Femur (tissue), 1 donor: ENCODE data around the gene IFI44L.

Experiments
- DNase-seq: peaks from one replicate; pipeline ENCODE4 v3.0.0-alpha.2; 2017

The IFI44L gene

DNA sequence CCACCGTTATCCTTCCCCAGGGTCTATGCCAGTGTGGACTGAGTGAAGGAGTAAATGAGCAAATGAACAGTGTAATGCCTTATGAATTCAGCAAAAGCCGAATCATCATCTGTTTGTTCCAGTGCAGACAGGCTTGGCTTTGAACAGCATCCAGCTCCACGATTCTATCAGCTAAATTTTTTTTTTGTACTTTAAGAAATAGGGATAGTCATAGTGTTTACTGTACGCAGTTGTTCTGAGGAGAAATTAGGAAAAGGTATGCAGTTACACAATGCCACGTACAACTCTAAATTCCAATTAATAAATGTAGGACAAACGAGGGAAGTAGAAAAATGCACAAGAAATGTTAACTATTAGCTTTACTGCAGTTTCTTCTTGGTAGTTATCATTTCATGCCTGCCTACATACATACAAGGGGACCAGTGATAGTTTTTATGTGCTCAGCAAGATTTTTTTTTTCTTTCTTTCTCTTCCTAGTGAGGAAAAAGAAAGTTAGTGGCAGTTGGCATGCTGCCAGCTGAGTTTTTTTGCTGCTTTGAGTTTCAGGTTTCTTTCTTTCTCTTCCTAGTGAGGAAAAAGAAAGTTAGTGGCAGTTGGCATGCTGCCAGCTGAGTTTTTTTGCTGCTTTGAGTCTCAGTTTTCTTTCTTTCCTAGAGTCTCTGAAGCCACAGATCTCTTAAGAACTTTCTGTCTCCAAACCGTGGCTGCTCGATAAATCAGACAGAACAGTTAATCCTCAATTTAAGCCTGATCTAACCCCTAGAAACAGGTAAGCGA lies at the start of gene IFI44L:
Gene IFI44L, plus strand, starts transcription at position 646 of the 777 bp plus-strand sequence. CDS start 7,468 bp downstream, outside the sequence.
- peak; percentile 54 for DNase-seq

DNA sequence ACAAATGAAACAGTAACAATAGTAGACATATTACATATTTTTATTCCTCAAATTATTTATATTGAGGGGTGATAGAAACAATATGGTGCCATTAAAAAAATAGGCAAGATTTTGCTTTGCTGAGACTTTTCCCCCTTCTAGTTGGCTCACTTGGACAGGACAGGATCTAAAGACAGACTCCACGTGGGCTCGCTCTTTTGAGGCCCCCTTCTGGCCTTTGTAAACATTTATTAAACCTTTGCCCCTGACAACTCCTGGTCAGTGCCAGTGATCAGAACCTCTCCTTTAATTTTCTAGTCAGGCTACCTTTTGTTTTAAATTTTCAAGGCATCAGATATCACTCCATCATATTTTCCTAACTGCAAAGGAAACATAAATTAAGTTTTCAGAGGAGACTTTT lies 49.7 kb upstream of the IFI44L start:
- no peak for DNase-seq

DNA sequence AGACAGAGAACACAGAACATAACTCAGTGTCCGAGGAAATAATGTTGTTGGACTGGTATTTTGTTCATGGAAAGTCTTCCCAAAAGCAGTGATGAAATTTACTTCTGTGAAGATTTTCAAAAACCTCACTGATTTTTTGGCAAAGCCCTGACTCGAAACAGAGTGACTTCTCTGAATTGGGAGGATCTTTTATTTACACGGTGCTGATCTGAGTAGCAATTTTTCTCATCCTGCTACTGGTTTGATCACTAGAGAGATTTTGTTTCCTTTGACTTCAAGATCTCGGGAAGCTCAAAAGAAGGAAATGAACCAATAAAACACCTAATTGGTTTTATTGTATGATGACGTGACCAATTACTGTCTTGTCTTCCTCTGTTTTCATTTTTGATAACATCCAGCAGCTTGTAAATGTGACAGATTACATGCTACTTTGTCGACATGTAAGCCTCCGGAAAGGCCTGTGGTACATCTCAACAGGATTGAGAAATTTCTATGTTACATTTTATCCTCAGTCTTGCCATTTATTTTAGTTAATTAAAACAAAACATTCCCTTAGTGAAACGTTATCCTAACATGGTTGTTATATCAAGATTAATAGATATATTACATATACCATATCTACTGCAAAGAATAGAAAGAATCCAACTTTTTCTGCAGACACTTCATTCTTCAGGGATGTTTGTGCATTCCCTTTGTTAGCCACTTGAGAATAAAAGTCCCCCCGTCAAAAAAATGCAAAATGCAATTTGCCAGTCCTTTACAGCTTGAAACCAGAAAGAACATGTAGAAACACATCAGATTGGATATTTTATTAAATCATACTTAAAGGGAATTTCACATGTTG lies 42.8 kb upstream of the IFI44L start:
- no peak for DNase-seq

DNA sequence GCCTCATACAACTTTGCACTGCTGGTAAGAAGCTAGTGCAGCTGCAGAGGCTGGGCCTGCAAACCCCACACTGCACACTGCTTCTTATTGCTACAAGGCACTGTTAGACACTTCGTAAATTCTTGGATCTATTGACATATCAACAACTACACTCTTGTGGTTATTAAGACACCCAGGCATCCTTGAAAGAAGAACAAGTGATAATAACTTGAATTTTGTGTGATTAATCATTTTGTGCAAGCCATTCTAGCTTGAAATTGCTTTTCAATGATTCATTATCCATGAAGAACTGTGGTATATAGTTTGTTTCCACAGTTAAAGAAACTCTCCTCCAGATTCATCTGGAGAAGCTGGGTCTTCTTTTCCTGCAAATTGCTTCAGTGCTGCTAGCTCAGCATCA lies 33.7 kb upstream of the IFI44L start:
- no peak for DNase-seq

DNA sequence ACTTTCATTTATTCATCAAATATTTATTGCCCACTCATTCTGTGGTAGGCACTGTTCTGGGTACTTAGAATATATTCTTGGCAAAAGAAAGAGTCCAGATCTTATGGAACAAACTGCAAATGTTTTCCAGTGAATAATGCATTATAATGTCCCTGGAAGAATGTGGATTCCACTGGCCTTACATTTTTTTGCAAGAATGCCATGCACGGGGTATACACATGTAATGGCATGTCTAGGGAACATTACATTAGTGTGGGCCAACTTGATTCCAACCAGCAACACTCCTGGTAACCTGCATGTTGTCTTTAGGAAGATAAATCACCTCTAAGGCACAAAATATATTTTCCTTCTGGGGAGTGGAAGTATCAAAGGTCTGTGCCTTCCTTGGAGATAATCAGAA lies 33.0 kb upstream of the IFI44L start:
- no peak for DNase-seq

DNA sequence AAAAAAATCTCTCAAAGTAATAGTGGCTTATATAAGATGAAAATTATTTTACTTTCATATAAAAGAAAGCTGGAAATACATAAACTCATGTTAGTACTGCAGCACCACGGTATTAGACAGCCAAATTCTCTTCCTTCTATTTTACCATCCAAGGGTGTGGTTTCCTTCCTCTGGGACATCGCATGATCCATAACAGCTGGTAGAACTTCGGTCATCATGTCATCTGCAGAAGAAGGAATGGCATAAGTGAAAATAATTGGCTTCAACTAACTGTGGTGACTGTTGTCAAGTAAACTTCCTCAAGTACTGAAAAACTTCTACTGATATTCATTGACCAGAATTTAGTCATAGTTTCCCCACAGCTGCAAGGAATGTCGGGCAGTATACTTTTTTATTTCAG lies 28.3 kb upstream of the IFI44L start:
- no peak for DNase-seq

DNA sequence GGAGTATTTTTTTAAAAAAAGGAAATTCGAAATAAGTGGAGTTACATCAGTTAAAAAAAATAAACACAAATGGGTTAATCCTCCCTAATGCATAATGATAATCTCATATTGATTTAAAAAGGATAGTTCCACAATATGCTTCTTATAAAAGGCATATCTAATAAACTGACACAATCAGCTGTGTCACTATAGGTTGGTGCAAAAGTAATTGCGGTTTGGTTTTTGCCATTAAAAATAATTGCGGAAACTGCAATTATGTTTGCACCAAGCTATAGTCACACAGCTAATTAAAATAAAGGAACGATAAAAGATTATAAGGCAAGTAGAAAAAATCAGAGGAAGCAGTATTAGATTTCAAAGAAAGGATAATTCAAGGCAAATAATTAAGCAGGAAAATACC lies 21.0 kb upstream of the IFI44L start:
- no peak for DNase-seq

DNA sequence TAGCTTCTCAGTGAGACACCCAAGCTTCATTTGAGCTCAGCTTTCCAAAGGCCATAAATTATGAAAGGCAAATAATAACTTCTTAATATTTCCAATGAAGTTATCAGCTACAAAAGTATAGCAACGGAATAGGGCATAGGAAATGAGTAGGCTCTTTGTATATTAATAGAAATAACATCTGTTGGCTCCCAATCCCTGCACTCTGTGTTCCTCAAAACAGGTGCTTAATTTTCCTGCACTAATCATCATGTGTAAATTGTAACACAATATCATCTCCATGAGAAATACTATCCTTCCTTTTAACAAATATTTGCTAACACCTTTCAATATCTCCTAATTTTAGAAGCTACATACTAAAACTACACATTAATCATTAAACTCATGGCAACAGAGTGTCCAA lies 19.2 kb upstream of the IFI44L start:
- DNase-seq = no peak

DNA sequence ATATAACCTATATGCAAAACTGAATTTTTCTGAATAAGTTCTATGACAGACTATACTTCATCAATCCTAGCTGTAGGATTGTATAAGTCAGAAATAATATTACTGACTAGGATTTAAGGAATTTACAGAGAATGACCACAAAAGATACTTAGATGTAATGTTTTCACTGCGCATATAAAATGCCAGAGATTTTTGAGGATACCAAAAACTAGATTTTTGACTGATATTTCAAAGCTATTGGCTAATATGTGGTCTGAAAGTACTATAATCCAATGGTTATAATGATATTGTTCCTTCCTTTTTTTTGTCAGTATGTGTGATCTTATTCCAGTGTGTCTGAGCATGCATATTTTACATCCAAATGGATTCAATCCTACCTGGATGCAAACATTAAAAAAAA lies 17.0 kb upstream of the IFI44L start:
- no peak for DNase-seq

DNA sequence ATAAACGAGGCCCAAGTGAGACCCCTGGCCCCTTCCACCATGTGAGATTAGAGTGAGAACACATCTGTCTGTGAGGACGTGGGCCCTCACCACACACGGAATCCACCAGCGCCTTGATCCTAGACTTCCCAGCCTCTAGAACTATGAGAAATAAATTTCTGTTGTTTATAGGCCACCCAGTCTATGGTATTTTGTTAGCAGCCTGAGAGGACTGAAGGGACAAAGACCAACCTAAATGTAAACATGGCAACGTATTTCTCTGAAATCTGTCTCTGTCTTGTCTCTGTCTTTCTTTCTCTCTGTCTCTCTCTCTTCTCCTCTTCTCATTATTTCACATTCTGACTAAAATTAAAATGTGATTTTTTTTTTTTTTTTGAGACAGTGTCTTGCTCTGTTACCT lies 15.6 kb upstream of the IFI44L start:
- DNase-seq = no peak

DNA sequence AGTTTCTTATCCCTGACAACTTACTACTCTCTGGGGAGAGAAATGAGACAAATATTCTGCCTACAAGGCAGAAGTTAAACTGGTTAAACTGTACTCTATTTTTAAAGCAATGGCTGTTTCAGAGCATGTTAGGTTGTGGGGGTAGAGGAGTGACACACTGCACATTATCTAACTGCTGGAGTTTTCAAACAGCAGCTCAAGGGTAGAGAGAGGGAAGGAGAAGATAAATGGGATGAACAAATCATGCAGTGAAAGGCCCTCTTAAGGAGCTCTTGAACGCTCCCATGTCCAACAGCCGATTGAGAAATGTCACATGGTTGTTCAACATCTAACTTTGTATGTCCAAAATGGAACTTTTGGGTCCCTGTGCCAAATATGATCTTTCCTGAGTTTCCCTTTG lies 14.0 kb upstream of the IFI44L start:
- no peak for DNase-seq

DNA sequence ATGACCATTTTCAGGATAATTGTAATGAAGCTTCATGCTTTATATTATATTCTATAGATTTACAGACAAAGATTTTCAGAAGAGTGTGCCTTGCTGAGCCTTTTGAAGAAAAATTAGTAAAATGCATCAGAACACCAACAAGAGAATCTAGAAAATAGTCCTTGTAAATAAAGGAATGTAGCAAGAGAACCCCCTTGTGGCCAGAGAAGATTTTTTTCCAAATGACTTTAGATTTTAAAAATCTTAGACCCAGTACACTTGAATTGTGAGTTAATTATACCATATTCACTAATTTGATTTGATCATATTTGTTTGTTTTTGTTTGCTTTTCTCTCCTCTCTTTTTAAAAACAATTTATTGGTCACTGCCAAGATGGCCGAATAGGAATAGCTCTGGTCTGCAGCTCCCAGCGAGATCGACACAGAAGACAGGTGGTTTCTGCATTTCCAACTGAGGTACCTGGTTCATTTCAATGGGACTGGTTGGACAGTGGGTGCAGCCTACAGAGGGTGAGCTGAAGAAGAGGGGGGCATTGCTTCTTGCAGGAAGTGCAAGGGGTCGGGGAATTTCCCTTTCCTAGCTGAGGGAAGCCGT lies 12.8 kb upstream of the IFI44L start:
- no peak for DNase-seq

DNA sequence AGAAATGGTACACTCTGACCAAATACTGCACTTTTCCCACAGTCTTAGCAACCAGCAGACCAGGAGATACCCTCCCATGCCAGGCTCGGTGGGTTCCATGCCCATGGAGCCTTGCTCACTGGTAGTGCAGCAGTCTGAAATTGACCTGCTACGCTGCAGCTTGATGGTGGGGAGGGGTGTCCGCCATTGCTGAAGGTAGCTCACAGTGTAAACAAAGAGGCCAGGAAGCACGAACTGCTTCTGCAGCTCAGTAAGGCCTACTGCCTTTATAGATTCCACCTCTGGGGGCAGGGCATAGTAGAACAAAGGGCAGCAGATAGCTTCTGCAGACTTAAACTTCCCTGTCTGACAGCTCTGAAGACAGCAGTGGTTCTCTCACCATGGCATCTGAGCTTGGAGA lies 12.3 kb upstream of the IFI44L start:
- no peak for DNase-seq

DNA sequence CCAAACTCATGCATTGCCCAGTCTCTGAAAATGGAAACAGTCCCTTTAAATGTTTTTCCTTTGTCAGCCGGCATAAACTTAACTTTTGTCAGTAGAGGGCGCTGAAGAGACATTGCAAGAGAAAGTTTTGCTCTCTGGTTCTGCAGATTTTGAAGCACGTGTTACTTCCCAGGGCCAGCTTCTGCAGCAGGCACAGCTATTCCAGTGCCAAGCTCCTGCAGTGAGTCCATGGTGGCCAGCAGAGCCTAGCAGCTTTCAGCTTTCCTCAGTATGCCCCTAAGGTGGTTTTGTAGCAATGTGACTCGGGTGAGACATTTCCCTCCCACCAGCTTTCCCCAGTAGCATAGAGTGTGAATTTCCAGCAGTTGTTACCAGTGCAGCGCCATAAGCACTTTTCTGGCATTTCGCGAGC lies 2.6 kb upstream of the IFI44L start:
- peak; percentile 69 for DNase-seq

DNA sequence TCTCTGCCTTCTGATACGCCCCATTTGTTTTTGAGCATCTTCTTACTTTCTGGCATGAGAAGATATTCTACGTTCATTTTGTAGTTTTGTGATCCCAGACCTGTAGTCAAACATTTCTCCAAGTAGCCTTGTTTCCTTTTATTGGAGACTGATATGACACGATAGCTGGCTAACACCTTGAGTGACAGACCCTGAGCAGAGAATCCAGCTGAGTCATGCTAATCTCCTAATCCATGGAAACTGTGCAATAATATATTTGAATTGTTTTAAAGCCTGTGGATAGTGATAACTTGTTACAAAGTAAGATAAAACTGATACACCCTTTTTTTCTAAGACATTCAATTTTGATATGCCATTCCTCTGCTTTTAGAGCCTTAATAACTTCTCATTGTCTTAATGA lies 1.2 kb upstream of the IFI44L start:
- no peak for DNase-seq

DNA sequence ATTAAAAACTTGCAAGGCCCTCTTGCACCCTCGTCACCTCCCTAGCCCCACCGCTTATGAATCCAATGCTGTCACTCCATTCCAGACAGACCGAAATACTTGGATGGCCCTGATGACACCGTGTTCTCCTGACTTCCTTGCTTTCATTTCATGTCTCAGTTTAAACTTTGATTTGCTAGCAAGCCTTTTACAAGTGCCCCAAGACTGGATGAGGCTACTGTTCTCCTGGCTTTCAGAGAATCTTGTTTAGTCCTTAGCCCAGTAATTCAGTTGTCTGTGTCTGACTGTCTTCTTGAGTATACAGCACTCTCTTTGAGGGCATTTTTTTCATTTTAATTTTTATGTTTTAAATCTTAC lies 824 bp upstream of the IFI44L start:
- no peak for DNase-seq

DNA sequence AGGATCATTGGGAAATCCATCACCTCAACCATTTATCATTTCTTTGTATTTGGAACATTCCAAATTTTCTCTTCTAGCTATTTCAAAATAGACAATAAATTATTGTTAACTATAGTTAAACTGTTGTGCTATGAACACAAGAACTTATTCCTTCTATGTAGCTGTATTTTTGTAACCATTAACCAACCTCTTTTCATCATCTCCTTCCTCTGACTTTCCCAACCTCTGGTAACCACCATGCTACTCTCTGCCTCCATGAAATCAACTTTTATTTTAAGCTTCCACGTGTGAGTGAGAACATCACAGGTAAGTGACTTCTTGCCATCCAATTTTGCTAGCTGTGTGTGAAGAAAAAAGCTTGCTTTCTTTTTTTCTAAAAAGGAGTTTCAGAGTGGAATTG lies 418 bp downstream of the IFI44L start:
- no peak for DNase-seq

DNA sequence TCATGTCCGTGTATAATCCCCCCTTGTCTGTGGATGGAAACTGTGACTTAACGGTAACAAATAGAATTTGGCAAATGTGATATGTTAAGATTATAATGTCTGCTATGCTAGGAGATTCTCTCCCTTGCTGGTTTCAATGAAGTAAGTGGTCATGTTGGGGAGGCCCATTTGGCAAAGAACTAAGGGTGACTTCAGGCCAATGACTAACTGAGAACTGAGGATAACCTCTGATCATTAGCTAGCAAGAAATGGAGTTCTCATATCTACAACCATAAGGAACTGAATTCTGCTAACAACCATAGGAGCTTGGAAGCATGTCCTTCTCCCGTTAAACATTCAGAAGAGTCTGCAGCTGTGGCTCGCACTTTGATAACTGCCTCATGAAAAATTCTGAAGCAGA lies 2.3 kb downstream of the IFI44L start:
- no peak for DNase-seq

DNA sequence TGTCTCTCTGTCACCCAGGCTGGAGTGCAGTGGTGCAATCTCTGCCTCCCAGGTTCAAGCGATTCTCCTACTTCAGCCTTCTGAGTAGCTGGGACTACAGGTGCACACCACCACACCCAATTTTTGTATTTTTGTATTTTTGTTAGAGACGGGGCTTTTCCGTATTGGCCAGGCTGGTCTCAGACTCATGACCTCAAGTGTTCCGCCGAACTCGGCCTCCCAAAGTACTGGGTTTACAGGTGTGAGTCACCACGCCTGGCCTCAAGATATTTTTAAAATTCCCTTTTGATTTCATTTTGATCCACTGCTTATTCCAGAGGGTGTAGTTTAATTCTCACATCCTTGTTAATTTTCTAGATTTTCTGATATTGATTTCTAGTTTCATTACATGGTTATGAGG lies 3.8 kb downstream of the IFI44L start:
- DNase-seq = no peak

DNA sequence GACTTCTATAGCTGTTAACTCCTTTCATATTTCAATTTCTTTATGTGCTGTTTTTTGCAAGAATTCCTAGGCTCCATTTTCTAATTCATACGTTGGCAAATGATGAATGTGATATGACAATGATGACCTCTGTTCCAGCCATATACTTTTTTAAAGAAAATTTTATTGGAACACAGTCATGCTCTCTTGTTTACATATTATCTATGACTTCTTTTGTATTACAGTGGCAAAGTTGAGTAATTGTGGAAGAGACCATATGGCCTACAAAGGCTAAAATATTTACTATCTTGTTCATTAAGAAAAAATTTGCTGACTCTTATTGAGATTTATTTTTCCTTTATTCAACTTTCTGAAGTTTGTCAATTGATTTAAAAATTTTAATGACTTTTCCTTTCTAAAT lies 7.1 kb downstream of the IFI44L start:
- DNase-seq = no peak

DNA sequence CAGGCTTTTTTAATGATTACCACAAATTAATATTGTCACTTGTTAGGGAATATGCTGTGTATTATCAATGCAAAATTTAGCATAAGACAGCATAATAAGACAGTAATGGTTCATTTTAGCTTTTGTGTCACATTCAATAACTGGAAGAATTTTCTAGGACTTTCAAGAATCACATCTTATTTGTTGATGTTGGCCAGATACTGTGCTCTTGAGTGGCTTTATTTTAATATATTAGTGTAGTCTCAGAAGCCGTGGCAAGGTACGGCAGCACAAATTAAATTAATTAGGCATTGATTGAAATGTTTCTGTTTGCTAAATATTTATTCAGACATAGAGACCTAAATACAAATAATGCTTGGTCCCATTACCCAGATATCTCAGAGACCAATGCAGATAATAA lies 10.4 kb downstream of the IFI44L start:
- DNase-seq = no peak

DNA sequence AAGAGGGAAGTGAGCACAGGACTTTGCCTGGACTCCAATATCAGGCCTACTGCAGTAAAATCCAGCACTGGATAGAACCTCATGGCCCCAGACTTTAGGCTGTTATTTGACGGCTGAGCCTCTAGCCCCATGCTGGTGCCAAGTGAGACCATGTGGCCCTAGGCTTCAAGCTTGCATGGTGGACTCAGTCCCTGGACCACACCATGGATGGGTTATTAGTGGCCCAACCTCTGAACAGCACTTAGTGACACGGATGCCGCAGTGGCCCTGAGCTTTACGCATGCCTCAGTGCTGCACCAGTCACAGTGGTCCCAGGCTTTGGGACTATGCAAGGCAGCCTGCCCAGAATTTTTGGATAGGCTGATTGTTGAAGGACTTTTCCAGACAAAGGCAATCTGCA lies 13.0 kb downstream of the IFI44L start:
- no peak for DNase-seq

DNA sequence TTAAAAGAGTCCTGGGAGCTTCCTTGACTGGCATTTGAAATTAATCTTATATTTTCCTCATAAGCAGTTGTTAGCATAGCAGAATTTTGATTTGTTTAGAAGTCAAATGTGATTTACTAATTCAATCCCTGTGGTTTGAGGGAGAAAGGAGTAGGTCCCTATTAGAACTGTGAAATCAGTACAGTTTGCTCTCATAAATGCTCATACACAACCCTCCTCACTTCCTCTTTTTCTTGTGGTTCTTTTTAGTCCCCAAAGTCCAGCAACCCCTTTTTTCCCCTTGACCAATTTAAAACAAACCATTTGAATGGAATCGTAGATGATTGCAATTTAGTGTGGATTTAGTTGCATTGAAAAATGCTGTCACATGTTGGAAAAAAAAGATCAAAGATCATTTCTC lies 20.2 kb downstream of the IFI44L start:
- DNase-seq = no peak

DNA sequence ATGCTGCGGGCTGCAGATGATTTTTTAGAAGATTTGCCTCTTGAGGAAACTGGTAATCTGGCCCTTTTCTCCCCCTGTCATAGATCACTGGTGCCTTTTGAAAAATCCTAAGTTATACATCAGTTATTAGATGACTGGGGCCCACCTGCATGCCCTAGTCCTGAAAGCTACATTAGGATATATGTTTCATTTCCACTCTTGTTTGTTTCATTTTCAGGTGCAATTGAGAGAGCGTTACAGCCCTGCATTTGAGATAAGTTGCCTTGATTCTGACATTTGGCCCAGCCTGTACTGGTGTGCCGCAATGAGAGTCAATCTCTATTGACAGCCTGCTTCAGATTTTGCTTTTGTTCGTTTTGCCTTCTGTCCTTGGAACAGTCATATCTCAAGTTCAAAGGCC lies 21.3 kb downstream of the IFI44L start:
- no peak for DNase-seq
